ENCODE data around the gene OXSR1.

Gene OXSR1

DNA sequence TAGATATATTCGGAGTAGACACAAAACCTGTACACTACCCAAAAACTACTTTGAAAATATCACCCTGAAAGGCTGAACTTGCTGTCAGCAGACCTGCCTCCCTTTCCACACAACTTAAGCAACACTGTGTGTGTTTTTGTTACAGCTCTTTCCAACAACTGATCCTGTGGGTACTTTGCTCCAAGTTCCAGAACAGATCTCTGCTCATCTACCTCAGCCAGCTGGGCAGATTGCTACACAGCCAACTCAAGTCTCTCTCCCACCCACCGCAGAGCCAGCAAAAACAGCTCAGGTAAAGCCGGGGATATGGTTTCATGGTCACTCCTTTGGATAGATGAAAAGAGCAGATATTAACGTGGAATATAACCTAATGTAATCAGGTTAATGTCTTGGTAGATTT lies 80.6 kb downstream of the OXSR1 start:
- Histone ChIP-seq H4K20me1 (peaks cover 0 to 65% (median 0%) of the 10 kb centered on the region in 11 experiments; a peak in 4 of 22 replicates), H3K9ac (no peak overlapping the region), H3K4me3 (no peak overlapping the region), H3K27me3 (no peaks in the 10 kb centered on the region), H3K4me1 (no peaks in the 10 kb centered on the region), H3K9me3 (replicated peaks in 1 of 11) (no peaks in the 10 kb centered on the region), H3K4me2 (no peak overlapping the region), H3K27ac (no peak overlapping the region), H3K36me3 (peaks cover 73 to 99% (median 86%) of the 10 kb centered on the region in 11 experiments)
- TF ChIP-seq Cebpa-rat (IDR thresholded peaks at IDR 0.05) = no peak

DNA sequence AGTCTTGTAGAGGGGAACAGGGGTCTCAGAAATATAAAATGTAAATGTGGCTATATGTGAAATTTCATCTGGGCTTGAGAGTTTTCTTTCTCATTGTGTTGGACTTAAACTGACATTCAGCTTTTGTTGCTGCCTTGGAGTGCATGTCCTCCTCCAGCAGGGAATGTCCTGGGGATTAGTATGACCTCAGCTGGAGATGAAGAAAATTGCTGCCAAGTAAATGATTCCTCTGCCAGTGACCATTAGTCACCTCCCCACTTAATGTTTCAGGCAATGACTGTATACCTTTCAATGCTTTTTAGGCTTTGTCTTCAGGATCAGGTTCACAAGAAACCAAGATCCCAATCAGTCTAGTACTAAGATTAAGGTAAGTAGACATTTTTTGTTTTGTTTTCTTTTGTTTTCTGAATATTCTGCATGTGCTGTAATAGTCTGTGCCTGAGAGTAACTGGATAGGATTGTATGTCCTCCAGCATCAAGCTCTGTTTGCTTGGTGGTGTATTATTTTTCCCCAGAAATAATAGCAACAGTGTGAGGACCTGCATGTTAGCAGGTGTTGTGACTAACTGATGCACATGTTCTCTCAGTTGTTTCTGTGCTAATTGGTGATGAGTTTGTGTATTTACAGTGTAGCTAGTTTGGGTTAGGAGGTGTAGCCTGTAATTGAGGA lies 82.2 kb downstream of the OXSR1 start:
- TF ChIP-seq Cebpa-rat (IDR thresholded peaks at IDR 0.05) = no peak
- Histone ChIP-seq H3K9me3 (replicated peaks in 1 of 11) (no peaks in the 10 kb centered on the region), H3K4me1 (no peaks in the 10 kb centered on the region), H3K27me3 (no peaks in the 10 kb centered on the region), H3K4me2 (no peak overlapping the region), H3K9ac (no peak overlapping the region), H3K27ac (no peak overlapping the region), H3K4me3 (no peak overlapping the region), H3K36me3 (peaks cover 84 to 100% (median 92%) of the 10 kb centered on the region in 11 experiments), H4K20me1 (peaks cover 0 to 59% (median 0%) of the 10 kb centered on the region in 11 experiments; a peak in 4 of 22 replicates)

DNA sequence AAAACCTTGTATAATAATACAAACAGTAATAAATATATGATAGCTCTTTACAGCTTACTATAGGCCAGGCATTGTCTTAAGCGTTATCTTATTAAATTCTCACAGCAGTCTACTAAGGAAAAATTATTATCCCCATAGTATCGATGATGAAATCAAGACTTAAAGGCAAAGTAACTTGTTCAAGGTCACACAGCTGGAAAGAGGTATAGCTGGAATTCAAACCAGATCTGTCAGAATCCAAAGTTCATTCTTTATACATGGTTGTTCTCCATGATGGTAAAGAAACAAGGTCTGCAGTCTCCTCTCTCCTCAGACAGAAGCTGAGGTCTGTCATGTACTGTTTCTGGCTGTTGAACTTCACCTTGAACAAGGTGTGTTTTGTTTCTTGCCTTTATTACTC lies 84.9 kb downstream of the OXSR1 start:
- Histone ChIP-seq H3K36me3 (peaks cover 95 to 100% (median 97%) of the 10 kb centered on the region in 11 experiments), H3K4me3 (no peak overlapping the region), H4K20me1 (peaks cover 0 to 61% (median 0%) of the 10 kb centered on the region in 11 experiments; a peak in 4 of 22 replicates), H3K4me2 (no peak overlapping the region), H3K27ac (no peak overlapping the region), H3K27me3 (no peaks in the 10 kb centered on the region), H3K9me3 (replicated peaks in 1 of 11) (no peaks in the 10 kb centered on the region), H3K4me1 (no peaks in the 10 kb centered on the region), H3K9ac (no peak overlapping the region)
- TF ChIP-seq Cebpa-rat (IDR thresholded peaks at IDR 0.05) = no peak

DNA sequence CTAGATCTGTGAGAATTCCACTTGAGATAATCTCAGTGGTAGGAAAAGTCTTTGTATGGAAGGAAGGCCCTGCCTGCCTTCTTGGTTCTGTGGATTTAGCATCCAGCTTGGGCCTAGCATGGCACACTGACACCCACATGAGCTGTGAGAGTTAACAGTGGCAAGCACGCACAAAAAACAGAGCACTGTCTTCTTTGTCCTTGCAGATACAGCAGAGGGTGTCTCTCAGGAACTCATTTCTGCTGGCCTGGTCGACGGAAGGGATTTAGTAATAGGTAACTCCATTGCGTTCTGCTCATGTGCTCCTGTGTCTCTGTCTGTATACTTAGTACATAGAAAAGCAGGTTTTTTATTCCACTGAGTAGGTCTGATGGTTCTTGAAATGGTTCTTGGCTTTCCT lies 85.9 kb downstream of the OXSR1 start:
- no peaks in the 10 kb centered on the region for H3K4me1 ChIP-seq
- H3K36me3 ChIP-seq = peaks cover 95 to 100% (median 98%) of the 10 kb centered on the region in 11 experiments
- no peak overlapping the region for H3K4me2 ChIP-seq
- H3K27me3 ChIP-seq = no peaks in the 10 kb centered on the region
- H4K20me1 ChIP-seq = peaks cover 0 to 63% (median 0%) of the 10 kb centered on the region in 11 experiments; a peak in 4 of 22 replicates
- no peak overlapping the region for H3K27ac ChIP-seq
- no peak for TF ChIP-seq Cebpa-rat (IDR thresholded peaks at IDR 0.05)
- no peak overlapping the region for H3K4me3 ChIP-seq
- no peaks in the 10 kb centered on the region for H3K9me3 ChIP-seq (replicated peaks in 1 of 11)
- H3K9ac ChIP-seq = no peak overlapping the region

DNA sequence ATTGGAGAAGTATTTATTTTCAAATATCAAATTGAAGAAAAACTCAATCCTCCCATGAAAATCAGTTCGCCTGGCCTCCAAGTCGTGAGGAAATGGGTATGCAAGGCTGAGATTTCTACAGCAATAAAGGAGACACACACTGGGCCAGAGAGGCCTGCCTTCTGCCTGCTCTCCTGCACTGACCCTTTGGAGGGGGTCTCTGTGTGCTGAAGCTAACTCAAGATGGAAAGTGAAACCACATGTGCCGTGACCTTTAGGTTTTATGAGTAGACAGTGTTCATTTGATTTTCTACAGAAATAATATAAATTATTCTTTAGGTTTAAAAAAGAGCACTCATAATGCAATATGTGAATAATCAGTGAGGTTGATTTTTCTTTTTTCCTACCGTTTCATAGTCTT lies 88.4 kb downstream of the OXSR1 start:
- no peaks in the 10 kb centered on the region for H3K4me1 ChIP-seq
- peaks cover 71 to 89% (median 81%) of the 10 kb centered on the region in 11 experiments for H3K36me3 ChIP-seq
- no peak overlapping the region for H3K4me3 ChIP-seq

DNA sequence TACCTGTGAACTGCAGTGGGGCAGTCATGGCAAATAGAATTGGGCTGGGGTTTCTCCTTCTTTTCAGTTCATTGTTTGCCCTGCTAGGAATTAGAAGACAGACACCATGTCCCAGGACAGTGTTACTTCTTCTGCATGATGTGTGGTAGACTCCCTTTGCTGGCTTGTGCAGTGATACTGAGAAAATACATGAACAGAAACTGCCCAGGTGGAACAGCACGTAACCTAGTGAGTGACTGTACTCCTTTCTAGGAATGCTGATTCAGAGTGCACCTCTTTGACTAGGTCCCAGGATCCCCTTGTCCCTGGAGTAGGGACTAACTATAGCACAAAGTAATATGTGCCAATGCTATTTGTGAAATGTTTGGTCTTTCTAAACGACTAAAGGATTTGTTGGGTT lies 89.5 kb downstream of the OXSR1 start:
- Histone ChIP-seq H3K9ac (no peak overlapping the region), H3K4me3 (no peak overlapping the region), H3K27me3 (no peaks in the 10 kb centered on the region), H3K4me1 (no peaks in the 10 kb centered on the region), H3K9me3 (replicated peaks in 1 of 11) (no peaks in the 10 kb centered on the region), H3K36me3 (peaks cover 60 to 82% (median 69%) of the 10 kb centered on the region in 11 experiments), H4K20me1 (peaks cover 0 to 59% (median 0%) of the 10 kb centered on the region in 11 experiments; a peak in 4 of 22 replicates), H3K27ac (no peak overlapping the region), H3K4me2 (no peak overlapping the region)
- TF ChIP-seq Cebpa-rat (IDR thresholded peaks at IDR 0.05) = no peak

More for the DNA sequence above, 88.4 kb downstream of the OXSR1 start:
- Histone ChIP-seq H3K27ac (no peak overlapping the region), H3K9me3 (replicated peaks in 1 of 11) (no peaks in the 10 kb centered on the region), H4K20me1 (peaks cover 0 to 65% (median 0%) of the 10 kb centered on the region in 11 experiments; a peak in 4 of 22 replicates), H3K27me3 (no peaks in the 10 kb centered on the region), H3K9ac (no peak overlapping the region), H3K4me2 (no peak overlapping the region)
- no peak for TF ChIP-seq Cebpa-rat (IDR thresholded peaks at IDR 0.05)

DNA sequence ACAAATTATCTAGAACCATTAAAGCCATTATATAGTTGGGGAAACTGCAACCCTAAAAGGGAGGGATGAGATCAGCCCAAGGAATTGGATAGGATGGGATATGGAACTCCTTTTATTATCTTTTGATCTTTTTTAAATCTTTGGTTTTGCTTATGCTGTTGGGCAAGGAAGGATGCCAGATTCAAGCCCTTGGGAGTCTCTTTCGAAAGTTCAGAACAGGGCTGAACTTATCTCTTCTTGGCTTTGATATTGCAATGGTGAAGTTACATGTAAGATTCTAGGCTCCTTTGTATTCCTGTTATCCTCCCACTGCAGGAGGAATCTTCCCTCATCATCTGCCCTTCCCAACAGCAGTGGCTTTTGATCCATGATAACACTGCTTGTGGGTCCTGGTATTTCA lies 90.3 kb downstream of the OXSR1 start:
- Histone ChIP-seq H3K9ac (no peak overlapping the region), H3K4me3 (no peak overlapping the region), H4K20me1 (peaks cover 0 to 52% (median 0%) of the 10 kb centered on the region in 11 experiments; a peak in 4 of 22 replicates), H3K4me1 (no peaks in the 10 kb centered on the region), H3K27me3 (no peaks in the 10 kb centered on the region), H3K4me2 (no peak overlapping the region; a peak in 1 of 22 replicates), H3K27ac (no peak overlapping the region), H3K36me3 (peaks cover 53 to 82% (median 65%) of the 10 kb centered on the region in 11 experiments), H3K9me3 (replicated peaks in 1 of 11) (peaks cover 0 to 2% (median 0%) of the 10 kb centered on the region in 11 experiments; a peak in 2 of 22 replicates)
- TF ChIP-seq Cebpa-rat (IDR thresholded peaks at IDR 0.05) = no peak

DNA sequence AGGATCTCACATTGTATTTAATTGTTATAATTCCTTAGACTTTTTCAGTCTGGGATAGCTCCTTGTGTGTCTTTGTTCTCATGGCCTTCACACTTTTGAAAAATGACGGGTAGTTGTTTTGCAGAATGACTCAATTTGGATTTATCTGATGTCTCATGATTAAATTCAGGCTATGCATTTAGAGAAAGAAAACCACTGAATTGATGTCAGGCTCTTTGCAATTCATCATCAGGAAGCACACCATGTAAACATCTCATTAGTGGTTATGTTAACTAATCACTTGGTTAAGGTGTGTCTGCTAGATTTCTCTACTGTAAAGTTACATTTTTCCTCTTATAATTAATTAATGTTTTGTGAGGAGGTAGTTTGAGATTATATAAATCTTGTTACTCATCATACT lies 92.2 kb downstream of the OXSR1 start:
- no peak for TF ChIP-seq Cebpa-rat (IDR thresholded peaks at IDR 0.05)

DNA sequence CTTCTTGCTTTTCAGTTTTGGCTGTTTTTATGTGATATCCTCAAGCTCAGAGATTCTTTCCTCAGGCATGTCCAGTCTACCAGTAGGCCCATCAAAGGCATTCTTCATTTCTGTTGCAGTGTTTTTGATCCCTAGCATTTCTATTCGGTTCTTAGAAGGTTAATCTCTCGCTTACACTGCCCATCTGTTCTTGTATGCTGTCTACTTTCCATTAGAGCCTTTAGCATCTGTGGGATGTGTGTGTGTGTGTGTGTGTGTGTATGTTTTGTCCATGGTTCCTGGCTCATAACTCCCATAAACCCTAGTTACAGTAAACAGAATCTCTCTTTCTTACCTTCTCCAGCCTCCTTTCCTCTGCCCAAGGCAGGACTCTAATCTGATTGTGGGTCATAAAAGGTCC lies 95.1 kb downstream of the OXSR1 start:
- H3K27me3 ChIP-seq = no peaks in the 10 kb centered on the region
- no peak overlapping the region for H3K9ac ChIP-seq
- TF ChIP-seq Cebpa-rat (IDR thresholded peaks at IDR 0.05) = no peak
- peaks cover 0 to 10% (median 0%) of the 10 kb centered on the region in 10 experiments; a peak in 3 of 20 replicates for H3K4me1 ChIP-seq
- no peak overlapping the region for H3K4me3 ChIP-seq
- no peak overlapping the region for H3K27ac ChIP-seq
- H3K9me3 ChIP-seq (replicated peaks in 1 of 11) = peaks cover 0 to 13% (median 5%) of the 10 kb centered on the region in 11 experiments; a peak in 5 of 22 replicates
- H4K20me1 ChIP-seq = peaks cover 0 to 24% (median 0%) of the 10 kb centered on the region in 11 experiments; a peak in 4 of 22 replicates
- no peak overlapping the region for H3K4me2 ChIP-seq
- H3K36me3 ChIP-seq = peaks cover 10 to 39% (median 26%) of the 10 kb centered on the region in 11 experiments; a peak in 21 of 22 replicates

More for the DNA sequence above, 92.2 kb downstream of the OXSR1 start:
- Histone ChIP-seq H3K4me2 (no peak overlapping the region), H3K36me3 (peaks cover 39 to 68% (median 54%) of the 10 kb centered on the region in 11 experiments), H3K9me3 (replicated peaks in 1 of 11) (peaks cover 0 to 13% (median 5%) of the 10 kb centered on the region in 11 experiments; a peak in 5 of 22 replicates), H3K27me3 (no peaks in the 10 kb centered on the region), H3K27ac (no peak overlapping the region), H4K20me1 (peaks cover 0 to 52% (median 0%) of the 10 kb centered on the region in 11 experiments; a peak in 5 of 22 replicates), H3K9ac (no peak overlapping the region), H3K4me1 (no peaks in the 10 kb centered on the region), H3K4me3 (no peak overlapping the region)
